ENCODE results near the gene TSPO. TPM values are rescaled to one million over a fixed set of nuclear protein-coding genes. Genes with fewer than 3 reads are reported as not detected.
"Not testable (repeated sequence)": the region's sequence is repeated elsewhere in the genome, so short reads cannot be mapped to it uniquely, and the experiment has no call there.

The TSPO gene
- polyA plus RNA-seq, 1 of the 3 experiments (the other 2 are of a cell fraction), result 156 TPM

- no peak overlapping the region for H3K4me3 ChIP-seq (ENCODE audit: low read depth in 2 of 2, low read length in 1 of 2)
- no peak overlapping the region for H2AFZ ChIP-seq (ENCODE audit: low read depth)
- 84% methylated on average over 3 of the region's 3 CpGs for WGBS (ENCODE audit: low lambda C conversion rate)
- CTCF ChIA-PET, result interaction anchor here (0.6 to 0.9 kb wide), 2 partner anchors 14 to 222 kb away, joined by 3 read pairs; no protein-coding TSS in a partner anchor
- H3K36me3 ChIP-seq (replicated peaks in 1 of 2; ENCODE audit: control insufficient read depth in 1 of 2, insufficient read depth in 2 of 2, low read length in 1 of 2), result peaks cover 0 to 3% of the 10 kb centered on the region in 2 experiments
- no peaks in the 10 kb centered on the region for H3K9me2 ChIP-seq
- H3K27ac ChIP-seq (ENCODE audit: low read depth in 2 of 2, low read length in 1 of 2), result no peak overlapping the region
- no peak for DNase-seq
- no peaks in the 10 kb centered on the region for H3F3A ChIP-seq (replicated peaks; ENCODE audit: insufficient read depth)
- H3K79me2 ChIP-seq (ENCODE audit: insufficient read depth), result peaks cover 14% of the 10 kb centered on the region; the same call in 1 of the 2 replicates
- H3K9me3 ChIP-seq, result no peaks in the 10 kb centered on the region
- H3K4me1 ChIP-seq (ENCODE audit: control insufficient read depth in 1 of 2, insufficient read depth in 2 of 2, low read depth in 1 of 2, low read length in 1 of 2), result peaks cover 0 to 3% of the 10 kb centered on the region in 2 experiments; a peak in 1 of 4 replicates
- H3K9ac ChIP-seq, result no peak overlapping the region
- H4K20me1 ChIP-seq (ENCODE audit: insufficient read depth), result no peaks in the 10 kb centered on the region
- TF ChIP-seq NFIC (IDR thresholded peaks at IDR 0.05; ENCODE audit: borderline replicate concordance), result no peak
- TF ChIP-seq FOXJ3 (CRISPR knock-in tag; IDR thresholded peaks at IDR 0.05), result no peak
- TF ChIP-seq YY1 (IDR thresholded peaks at IDR 0.05; ENCODE audit: low read depth), result no peak
- TF ChIP-seq JUND (IDR thresholded peaks at IDR 0.05), result no peak
- no peak for TF ChIP-seq CHD2 (IDR thresholded peaks at IDR 0.05; ENCODE audit: low read length, partially characterized antibody)
- TF ChIP-seq ELF1 (IDR thresholded peaks at IDR 0.05), result no peak
- no peak for TF ChIP-seq ZBTB33 (IDR thresholded peaks at IDR 0.05; ENCODE audit: borderline replicate concordance, low read depth)
- TF ChIP-seq USF2 (IDR thresholded peaks at IDR 0.05; ENCODE audit: borderline replicate concordance, low read depth, low read length), result no peak
- TF ChIP-seq CTCF (IDR thresholded peaks at IDR 0.05), result no peak
- no peak for TF ChIP-seq USF1 (IDR thresholded peaks at IDR 0.05; ENCODE audit: borderline replicate concordance, low read depth)
- TF ChIP-seq MEF2A (IDR thresholded peaks at IDR 0.05; ENCODE audit: borderline replicate concordance, low read depth), result no peak
- no peak for TF ChIP-seq POLR2AphosphoS5 (IDR thresholded peaks at IDR 0.05; ENCODE audit: low read depth, low read length)
- no peak for TF ChIP-seq TCF12 (IDR thresholded peaks at IDR 0.05)
- TF ChIP-seq RFX5 (IDR thresholded peaks at IDR 0.05; ENCODE audit: low read length), result no peak
- TF ChIP-seq REST (IDR thresholded peaks at IDR 0.05; ENCODE audit: low read depth, low read length), result no peak
- no peak for TF ChIP-seq IRF3 (IDR thresholded peaks at IDR 0.05; ENCODE audit: low read depth, low read length)
- no peak for TF ChIP-seq PBX3 (IDR thresholded peaks at IDR 0.05)
- POLR2A ChIA-PET, result no interaction called here
- H3K4me2 ChIP-seq, result no peak overlapping the region
- H3K27me3 ChIP-seq (ENCODE audit: insufficient read depth), result no peaks in the 10 kb centered on the region
These were observed 6.4 kb upstream of the TSPO start for GRCh38 chr22:43144949-43145348.

GRCh38 chr22:43145371-43145770, 6.0 kb upstream of the TSPO start:
- H3K9me2 ChIP-seq; H3K27me3 ChIP-seq (ENCODE audit: insufficient read depth); H3F3A ChIP-seq (replicated peaks; ENCODE audit: insufficient read depth); H3K9ac ChIP-seq; H3K4me3 ChIP-seq (ENCODE audit: low read depth in 2 of 2, low read length in 1 of 2); H3K4me2 ChIP-seq; H3K9me3 ChIP-seq; H3K4me1 ChIP-seq (ENCODE audit: control insufficient read depth in 1 of 2, insufficient read depth in 2 of 2, low read depth in 1 of 2, low read length in 1 of 2); POLR2A ChIA-PET; H3K36me3 ChIP-seq (replicated peaks in 1 of 2; ENCODE audit: control insufficient read depth in 1 of 2, insufficient read depth in 2 of 2, low read length in 1 of 2); DNase-seq; H3K27ac ChIP-seq (ENCODE audit: low read depth in 2 of 2, low read length in 1 of 2); H2AFZ ChIP-seq (ENCODE audit: low read depth); H4K20me1 ChIP-seq (ENCODE audit: insufficient read depth): not testable (repeated sequence)
- WGBS (ENCODE audit: low lambda C conversion rate), result 95% methylated on average over 7 of the region's 8 CpGs
- H3K79me2 ChIP-seq (ENCODE audit: insufficient read depth), result peaks cover 14% of the 10 kb centered on the region; the same call in 1 of the 2 replicates
- CTCF ChIA-PET, result interaction anchor here (0.6 kb wide), 1 partner anchor 222 kb away, joined by 3 read pairs; no protein-coding TSS in a partner anchor

Measured in SK-N-SH (cell line).